Activated gamma-delta T cell treated with anti-CD3 and anti-CD28 coated beads, Interleukin-2, amount 50 U/mL, for 16 hours (primary cell): ENCODE results near the gene IL7R.

ENCODE experiments used
- DNase-seq: peaks from one replicate; pipeline ENCODE4 v3.0.0-alpha.2; 2020; ENCODE audit warnings: low read depth

IL7R gene, protein sequence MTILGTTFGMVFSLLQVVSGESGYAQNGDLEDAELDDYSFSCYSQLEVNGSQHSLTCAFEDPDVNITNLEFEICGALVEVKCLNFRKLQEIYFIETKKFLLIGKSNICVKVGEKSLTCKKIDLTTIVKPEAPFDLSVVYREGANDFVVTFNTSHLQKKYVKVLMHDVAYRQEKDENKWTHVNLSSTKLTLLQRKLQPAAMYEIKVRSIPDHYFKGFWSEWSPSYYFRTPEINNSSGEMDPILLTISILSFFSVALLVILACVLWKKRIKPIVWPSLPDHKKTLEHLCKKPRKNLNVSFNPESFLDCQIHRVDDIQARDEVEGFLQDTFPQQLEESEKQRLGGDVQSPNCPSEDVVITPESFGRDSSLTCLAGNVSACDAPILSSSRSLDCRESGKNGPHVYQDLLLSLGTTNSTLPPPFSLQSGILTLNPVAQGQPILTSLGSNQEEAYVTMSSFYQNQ

DNA sequence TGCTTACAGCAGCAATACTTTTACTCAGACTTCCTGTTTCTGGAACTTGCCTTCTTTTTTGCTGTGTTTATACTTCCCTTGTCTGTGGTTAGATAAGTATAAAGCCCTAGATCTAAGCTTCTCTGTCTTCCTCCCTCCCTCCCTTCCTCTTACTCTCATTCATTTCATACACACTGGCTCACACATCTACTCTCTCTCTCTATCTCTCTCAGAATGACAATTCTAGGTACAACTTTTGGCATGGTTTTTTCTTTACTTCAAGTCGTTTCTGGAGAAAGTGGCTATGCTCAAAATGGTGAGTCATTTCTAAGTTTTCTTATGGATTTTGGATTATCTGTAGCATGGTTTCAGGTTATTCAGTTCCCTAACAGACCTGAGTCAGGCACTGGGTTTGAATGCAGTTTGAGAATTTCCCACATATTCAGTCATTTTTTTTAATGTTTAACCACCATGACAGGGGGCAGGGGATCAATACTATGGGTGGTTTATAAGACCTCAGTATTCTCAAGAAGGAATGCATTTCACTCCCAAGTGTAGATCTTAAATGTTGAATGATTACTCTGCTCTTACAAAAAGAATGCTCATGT is at the start of gene IL7R:
TSS of gene IL7R (plus strand) at position 127 of the 587 bp plus-strand sequence. CDS start at position 214, 87 bp downstream.
- DNase-seq = no peak

DNA sequence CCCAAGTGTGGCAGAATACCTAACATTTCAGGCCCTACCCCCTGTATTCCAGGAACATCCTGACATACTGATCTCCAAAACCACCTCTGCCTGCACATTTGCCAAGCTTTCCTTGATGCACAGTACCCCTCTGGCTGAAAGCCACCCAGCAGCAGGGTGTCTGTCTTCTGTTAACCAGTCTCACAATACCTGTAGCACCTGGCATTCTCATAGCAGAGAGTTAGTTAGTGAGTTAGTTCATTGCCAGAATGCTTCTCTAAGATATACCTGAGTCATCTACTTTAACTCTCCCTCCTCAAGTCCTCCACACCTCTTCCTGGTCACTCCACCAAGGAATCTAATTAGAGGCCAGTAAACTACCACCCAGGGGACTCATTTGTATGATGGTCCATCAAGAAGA is 46.1 kb upstream of the IL7R start:
- no peak for DNase-seq

GRCh38 chr5:35811108-35811741 is 45.5 kb upstream of the IL7R start:
- DNase-seq = no peak

DNA sequence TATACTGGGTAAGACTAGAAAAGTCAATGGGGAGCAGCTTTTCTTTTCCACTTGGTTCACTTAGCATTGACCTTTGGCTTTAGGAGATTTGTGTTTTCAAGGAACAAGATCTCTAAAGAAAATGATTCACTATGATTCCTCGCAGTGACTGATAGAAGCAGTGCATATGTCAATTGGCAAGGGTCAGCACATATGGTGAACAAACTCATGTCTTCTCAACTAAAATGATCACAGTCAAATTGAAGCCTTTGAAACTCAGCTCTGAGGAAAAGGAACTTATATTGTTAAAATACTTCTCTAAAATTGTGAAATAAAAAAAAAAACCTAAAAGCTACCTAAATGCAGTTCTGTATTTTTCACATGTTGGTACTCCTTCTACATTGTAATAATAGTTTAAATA is 43.2 kb upstream of the IL7R start:
- no peak for DNase-seq

GRCh38 chr5:35815089-35815936 is 41.4 kb upstream of the IL7R start:
- DNase-seq = no peak

GRCh38 chr5:35816881-35817521 is 39.7 kb upstream of the IL7R start:
- no peak for DNase-seq

DNA sequence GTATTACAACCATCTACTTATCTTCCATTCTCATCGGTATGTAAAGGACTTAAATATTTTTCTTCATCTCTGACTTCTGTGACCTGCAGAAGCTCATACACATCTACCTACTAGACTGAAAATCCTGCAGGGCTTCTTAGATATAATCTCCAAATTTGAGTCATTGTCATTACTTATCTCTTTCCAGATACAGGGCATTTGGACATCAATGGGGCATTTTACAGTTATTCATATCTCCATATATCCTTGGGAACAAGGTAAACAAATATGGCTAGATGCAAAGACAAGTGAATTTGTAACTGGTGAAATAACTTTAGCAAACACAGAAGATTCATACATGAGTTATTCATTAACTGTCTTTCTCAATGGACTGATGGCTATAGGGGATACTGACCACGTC is 37.7 kb upstream of the IL7R start:
- DNase-seq = no peak

DNA sequence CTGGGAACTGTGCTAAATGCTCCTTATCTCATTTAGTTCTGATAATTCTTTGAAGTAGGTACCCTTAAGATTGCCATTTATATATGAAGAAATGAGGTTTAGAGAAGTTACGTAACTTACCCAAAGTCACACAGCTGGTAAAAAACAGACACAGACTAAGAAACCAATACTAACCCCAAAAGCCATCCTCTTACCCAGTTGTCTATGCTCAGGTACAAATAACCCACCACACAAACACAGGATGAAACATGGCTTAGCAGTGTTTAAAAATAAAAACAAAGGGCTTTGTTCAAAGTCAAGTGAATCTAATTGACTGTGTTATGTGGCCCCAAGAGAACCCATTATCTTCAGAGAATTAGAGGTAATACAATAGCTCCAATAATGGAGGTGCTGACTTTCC is 37.0 kb upstream of the IL7R start:
- DNase-seq = no peak

DNA sequence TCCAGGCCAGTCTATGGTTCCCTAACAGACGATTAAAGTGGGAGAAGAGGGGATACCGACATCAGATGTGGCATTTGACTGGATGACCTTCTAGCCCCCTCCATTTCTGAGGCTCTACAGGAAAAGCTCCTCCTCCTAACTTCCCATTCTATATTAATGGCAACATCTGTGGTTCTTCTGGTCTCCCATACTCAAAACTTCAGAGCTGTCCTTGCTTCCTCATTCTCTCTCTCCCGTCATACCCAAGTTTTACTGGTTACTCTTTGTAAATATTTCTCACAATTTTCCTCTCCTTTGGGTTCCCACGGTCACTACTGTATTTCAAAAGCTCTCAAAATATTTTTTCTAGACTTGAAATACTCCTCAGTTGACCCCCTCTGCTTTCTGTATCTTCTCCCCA is 36.0 kb upstream of the IL7R start:
- no peak for DNase-seq

DNA sequence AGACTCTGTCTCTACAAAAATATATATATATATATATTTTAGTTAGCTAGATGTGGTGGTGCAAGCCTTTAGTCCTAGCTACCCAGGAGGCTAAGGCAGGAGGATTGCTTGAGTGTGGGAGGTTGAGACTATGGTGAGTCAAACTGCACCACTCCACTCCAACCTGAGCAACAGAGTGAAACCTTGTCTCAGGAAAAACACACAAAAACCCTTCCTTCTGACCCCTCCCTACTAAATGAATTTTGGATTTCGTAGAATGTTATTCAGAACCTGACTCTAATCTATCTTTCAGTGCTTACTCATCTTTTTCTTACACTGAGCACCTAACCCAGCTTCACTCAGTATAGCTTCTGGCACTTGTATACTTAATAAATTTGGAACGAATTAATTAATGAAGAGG is 35.2 kb upstream of the IL7R start:
- DNase-seq = no peak

DNA sequence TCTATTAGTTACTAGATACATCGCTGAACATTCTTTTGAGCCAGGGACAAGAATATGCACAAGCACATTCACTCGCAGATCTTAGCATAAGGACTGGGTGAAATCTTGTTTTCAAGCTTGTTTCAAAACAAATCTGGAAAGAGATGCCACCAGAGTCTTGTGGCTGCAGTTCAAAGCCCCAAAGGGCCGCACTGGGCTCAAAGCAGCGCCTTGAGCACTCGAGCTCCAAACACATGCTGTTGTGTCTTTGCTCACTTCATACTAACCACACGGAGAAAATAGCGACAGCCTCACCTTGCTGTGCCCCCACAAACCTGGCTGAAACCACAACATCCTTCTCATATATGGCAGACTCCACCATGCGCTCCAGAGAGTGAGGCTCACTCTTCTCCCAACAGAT is 34.2 kb upstream of the IL7R start:
- no peak for DNase-seq

DNA sequence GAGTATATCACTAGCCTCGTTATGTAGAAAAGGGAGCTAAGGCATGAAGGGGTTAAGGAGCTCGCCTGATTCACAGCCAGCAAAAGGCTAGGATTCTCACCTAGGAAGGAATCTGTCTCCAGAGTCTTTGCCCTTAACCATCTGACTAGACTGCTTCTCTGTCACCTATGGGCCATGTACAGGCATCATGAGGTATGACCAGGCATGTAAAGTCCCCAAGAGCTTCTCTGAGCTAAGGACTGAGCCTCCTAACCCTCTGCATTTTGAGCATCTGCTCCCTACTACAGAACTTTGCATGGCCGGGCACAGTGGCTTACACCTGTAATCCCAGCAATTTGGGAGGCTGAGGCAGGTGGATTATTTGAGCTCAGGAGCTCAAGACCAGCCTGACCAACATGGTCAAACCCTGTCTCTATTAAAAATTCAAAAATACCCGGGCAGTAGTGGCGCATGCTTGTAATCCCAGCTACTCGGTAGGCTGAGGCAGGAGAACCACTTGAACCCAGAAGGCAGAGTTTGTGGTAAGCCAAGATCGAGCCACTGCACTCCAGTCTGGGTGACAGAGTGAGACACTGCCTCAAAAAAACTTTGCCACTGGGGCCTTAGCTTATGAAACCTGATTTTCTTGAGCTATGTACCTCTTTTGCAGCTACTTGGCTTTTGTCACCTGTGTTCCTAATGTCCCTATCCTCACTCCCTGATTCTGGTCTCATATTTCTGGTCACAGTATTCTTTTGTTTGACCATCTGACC is 33.2 kb upstream of the IL7R start:
- no peak for DNase-seq

- DNase-seq = no peak
These were observed 30.6 kb upstream of the IL7R start for GRCh38 chr5:35826056-35826455.

GRCh38 chr5:35826554-35826953 is 30.1 kb upstream of the IL7R start:
- DNase-seq = no peak

GRCh38 chr5:35828082-35828598 is 28.6 kb upstream of the IL7R start:
- no peak for DNase-seq

DNA sequence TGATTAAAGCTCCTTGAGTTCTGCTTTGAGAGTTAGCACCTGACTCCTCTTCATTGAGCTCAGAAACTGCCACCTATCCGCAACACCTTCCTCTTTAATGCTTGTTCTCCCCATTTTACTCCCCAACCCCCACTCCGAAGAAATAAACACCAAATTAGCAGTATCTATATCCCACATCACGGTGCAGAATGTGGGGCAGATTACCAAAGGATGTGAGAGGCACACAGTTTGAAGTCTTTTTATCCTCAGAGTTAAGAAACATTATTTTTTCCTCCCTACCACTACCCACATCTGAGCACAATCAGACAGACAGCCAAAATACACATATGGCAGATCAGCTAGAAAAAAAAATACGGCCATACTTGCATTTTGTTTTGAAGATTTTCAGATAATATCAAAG is 26.1 kb upstream of the IL7R start:
- no peak for DNase-seq

- DNase-seq = no peak
These were observed 23.9 kb upstream of the IL7R start for GRCh38 chr5:35832762-35833161.

DNA sequence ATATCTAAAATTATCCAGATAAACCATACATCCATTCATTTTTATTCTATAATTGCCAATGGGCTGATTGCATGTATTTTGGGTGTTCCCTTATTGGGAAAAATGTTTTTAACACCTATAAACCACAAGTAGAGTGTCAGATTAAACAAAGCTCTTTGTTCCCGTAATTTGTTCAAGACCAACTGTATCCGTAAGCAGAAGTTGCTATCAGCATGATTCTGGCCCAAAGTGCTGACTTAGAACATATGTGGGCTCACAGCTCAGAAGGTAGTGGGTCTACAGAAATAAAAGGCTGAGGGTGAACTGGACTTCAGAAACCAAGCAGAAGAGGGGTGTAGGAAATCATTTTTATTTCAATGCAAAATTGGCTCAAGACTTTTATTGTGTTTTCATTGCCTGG is 23.5 kb upstream of the IL7R start:
- no peak for DNase-seq

GRCh38 chr5:35835796-35836742 is 20.6 kb upstream of the IL7R start:
- DNase-seq = no peak
